Stromal cell of bone marrow (primary cell): ENCODE data around the gene NRROS.
"Not testable (repeated sequence)": the region's sequence is repeated elsewhere in the genome, so short reads cannot be mapped to it uniquely, and the experiment has no call there.

Source experiments
- DNase-seq: peaks from one replicate; pipeline ENCODE4 v3.0.0-alpha.2; 2012; ENCODE audit warnings: low read depth

The NRROS gene

DNA sequence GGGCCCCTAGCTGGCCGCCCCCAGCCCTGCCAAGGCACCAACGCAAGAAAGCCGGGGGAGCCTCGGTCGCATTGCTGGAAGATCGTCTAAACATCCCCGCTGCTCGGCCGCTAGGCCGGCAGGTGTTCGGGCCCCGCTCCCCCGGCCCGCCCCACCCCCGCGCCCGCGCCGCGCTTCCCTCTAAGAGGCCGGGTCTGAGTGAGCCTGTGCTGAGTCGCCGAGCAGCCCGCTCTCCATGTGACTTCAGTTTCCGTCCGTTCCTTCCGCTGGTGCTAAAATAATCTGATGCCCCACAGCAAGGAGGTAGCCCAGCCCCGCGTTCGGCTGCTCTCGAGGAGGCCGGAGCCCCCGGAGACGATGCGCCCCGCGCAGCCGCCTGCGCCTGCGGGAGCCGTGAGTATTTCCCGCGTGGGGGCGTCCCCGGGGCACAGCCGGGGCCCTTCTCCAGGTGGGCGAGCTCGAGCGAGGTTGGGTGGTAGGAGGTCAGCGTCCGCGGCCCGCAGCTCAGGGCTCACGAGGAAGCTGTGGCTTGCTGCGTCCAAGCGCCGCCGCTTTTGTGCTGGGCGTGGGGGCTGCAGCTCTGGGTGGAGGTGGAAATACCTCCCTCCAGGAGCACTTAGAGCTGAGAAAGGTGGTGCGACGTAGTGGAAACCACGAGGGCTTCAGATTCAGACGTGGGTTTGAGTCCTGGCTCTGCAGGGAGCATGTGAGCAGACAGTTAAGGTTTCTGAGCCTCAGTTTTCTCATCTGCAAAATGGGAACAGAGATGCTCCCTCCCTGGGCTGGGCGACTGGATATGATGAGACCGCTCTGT, at the start of gene NRROS:
Gene NRROS (plus strand): TSS at position 212 of the 814 bp plus-strand sequence. CDS start 14,846 bp downstream, outside the sequence.
- peak; percentile 29 for DNase-seq

- no peak for DNase-seq
Measured at GRCh38 chr3:196590279-196590678, 49.2 kb upstream of the NRROS start.

DNA sequence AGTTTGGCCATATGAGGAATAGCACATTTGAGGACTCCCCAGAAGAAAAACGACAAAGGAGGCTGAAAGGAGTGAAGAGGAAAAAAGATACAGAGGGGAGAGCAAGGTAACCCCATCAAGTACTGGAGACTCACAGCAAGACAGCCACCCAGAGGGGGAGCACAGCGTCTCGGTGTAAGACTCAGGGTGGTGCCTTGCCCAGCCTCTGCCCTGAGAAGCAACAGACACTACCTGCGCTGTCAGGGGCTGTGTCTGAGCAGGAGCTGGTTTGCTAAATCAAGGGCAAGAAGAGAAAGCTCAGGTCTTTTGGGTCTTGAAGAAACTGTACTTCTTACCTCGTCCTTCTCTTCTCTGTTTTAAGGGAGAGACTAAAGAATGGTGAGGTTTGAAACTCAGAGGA, 43.1 kb upstream of the NRROS start:
- DNase-seq: no peak

- not testable (repeated sequence) for DNase-seq
Measured at GRCh38 chr3:196597971-196598733, 41.3 kb upstream of the NRROS start.

GRCh38 chr3:196599734-196600128, 39.8 kb upstream of the NRROS start:
- DNase-seq: no peak

DNA sequence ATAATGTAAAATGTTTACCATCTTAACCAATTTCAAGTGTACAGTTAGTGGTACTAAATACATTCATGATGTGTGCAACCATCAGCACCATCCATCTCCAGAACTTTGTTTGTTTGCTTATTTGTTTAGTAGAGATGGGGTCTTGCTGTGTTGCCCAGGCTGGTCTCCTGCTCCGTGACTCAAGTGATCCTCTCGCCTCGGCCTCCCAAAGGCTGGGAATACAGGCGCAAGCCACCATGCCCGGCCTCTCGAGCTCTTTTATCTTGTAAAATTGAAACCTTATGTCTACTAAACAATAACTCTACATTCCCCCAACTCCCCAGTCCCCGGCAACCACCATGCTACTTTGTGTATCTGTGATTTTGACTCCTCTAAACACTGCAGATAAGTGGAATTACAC, 39.1 kb upstream of the NRROS start:
- no peak for DNase-seq

DNA sequence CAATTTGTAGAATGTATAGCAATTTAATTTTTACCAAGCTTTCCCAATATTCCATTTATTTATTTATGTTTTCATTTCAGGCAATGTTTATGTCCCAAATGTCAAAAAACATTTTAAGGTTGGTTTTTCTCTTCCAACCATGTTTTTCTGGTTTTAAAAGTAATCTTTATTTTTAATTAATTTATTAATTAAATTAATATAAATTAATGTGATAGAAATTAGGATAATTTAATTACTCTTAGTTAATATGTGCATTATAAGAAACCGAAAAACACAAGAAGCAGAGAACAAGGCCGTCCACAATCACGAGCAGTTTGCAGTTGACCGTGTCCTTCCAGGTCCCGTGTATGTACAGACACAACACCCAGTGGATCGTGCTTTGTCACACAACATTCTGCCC, 36.8 kb upstream of the NRROS start:
- DNase-seq: no peak

DNA sequence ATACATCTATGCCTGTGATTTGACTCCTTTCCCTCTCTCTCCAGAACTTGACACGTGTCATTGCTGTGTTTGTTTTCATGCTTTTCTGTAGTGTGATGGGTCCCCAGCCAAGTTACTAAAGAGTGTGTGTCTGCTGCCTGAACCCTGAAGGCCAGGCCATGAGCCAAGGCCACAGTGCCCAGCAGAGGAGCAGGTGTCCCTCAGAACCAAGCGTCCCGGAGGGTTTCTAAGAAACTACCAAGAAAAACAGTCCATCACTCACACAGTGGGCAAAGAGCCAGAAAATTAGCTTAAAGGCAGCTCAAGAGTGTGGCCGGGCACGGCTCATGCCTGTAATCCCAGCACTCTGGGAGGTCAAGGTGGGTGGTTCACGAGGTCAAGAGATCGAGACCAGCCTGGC, 35.8 kb upstream of the NRROS start:
- no peak for DNase-seq

DNA sequence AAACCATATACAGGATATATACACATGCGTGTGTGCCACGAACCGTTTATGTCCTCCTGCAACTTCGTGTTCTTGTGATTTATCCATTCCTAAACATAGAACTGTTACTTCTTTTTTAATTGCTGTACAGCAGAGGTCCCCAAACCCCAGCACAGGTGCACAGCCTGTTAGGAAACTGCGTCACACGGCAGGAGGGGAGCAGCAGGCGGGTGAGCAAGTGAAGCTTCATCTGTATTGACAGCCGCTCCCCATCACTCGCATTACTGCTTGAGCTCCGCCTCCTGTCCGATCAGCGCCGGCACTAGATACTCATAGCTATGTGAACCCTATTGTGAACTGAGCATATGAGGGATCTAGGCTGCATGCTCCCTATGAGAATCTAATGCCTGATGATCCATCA, 34.9 kb upstream of the NRROS start:
- no peak for DNase-seq

- DNase-seq: no peak
Measured at GRCh38 chr3:196608693-196609092, 30.8 kb upstream of the NRROS start.

- DNase-seq: peak; percentile 62
Measured at GRCh38 chr3:196609343-196609775, 30.1 kb upstream of the NRROS start.

DNA sequence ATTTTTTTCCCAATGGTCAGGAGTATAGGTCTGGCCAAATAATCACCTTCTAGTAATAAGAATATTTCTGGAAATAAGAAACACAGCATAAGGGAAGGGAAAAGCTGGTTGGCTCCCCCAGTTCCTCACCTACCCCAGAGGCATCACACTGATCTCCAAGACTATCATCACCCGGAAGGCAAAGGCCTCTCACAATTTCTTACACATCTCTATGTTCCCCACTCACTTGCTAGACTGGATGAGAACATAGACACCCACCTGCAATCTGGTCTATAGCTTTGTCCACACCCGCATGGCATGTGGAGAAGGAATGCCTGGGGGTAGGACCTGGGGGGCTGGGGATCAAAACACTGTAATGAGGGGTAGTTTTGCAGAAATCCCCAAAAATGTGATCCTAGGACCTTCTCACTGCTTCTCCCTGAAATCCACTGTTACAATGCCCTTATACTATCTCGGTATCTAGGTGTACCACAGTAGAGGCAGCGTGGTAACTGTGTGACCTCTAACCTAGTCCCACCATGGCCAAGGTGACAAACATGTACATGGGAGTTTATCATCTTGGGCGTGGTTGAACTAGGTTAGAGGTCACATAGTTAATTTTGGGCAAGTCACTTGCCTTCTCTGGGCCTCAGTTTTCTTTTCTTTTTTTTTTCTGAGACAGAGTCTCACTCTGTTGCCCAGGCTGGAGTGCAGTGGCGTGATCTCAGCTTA, 29.5 kb upstream of the NRROS start:
- no peak for DNase-seq

DNA sequence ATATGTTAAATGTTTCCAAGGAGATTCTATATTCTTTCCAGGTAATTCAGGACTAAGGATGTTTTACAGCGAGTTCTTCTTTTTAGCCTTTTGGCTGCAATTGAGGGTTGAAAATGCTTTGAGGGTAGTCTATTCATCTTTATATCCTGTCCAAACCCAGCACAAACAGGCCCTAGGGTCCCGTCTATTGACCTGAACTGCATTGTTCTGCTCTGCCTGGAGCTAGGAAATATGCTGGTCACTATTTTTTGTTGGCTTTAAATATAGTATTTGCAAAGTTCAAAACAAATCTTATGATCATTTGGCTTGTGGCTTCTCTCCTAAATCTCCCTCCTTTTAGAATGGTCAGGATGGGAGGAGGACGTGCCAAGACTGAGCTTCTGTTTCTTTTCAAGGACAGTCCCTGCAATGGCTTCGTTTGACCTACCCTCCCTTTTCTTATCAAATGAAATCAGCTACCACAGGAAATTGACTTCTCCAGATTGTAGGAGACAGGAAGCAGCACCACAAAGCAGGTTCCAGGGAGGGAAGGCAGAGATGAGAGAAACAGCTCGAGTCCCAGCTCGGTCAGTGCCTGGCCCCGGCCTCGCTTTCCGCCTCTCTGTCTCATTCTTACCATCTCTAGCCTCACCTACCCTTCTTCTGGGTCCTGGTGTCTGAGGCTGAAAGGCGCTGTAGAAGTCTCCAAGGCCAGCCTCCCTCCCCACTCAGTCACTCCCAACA, 27.6 kb upstream of the NRROS start:
- no peak for DNase-seq

- not testable (repeated sequence) for DNase-seq
Measured at GRCh38 chr3:196615234-196615633, 24.3 kb upstream of the NRROS start.

GRCh38 chr3:196617256-196617655, 22.2 kb upstream of the NRROS start:
- DNase-seq: no peak

GRCh38 chr3:196619223-196619622, 20.3 kb upstream of the NRROS start:
- DNase-seq: no peak

DNA sequence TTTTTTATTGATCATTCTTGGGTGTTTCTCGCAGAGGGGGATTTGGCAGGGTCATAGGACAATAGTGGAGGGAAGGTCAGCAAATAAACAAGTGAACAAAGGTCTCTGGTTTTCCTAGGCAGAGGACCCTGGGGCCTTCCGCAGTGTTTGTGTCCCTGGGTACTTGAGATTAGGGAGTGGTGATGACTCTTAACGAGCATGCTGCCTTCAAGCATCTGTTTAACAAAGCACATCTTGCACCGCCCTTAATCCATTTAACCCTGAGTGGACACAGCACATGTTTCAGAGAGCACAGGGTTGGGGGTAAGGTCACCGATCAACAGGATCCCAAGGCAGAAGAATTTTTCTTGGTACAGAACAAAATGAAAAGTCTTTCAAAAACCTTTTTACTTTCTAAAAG, 19.9 kb upstream of the NRROS start:
- DNase-seq: not testable (repeated sequence)

GRCh38 chr3:196620161-196620604, 19.3 kb upstream of the NRROS start:
- no peak for DNase-seq

DNA sequence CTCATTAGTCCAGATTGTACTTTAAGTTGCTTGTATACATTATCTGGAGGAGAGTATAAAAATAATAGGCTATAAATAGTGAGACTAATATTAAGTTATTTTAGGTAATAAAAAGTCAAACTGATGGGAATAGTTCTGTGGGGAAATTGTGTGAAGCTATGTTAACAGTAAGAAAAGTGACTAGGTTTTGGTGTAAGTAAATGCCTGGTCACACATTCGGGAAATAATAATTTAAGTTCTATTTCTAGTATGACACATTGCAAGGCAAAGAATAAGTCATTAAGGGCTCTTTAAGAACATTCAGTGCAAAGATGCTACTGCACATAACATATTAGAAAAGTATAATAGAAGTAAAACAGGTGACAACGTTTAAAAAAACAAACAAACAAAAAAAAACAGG, 18.8 kb upstream of the NRROS start:
- DNase-seq: no peak

DNA sequence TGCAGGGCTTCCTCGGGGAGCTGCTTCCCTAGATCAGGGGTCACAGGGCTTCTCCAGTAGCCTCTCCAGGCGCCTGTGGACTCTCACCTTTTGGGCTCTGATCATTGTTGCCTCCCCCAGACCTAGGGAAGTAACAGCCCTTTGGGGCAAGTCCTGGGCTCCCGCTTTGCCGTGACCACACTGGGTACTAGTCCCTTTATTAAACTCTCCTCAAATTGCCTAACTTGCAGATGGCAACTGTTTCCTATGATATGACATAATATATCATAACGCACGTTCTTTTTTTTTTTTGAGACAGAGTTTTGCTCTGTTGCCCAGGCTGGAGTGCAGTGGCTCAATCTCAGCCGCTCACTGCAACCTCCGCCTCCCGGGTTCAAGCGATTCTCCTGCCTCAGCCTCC, 17.9 kb upstream of the NRROS start:
- no peak for DNase-seq

GRCh38 chr3:196624067-196624790, 15.3 kb upstream of the NRROS start:
- no peak for DNase-seq
